SKM-1 (cell line): ENCODE results near the gene GPX1.
"Not testable (repeated sequence)": the region's sequence is repeated elsewhere in the genome, so short reads cannot be mapped to it uniquely, and the experiment has no call there.

Experiments
- DNase-seq: peaks from one replicate; lab custom pipeline; 2025; ENCODE audit not compliant: unreplicated experiment; lab: John Stamatoyannopoulos, UW

The GPX1 gene

DNA sequence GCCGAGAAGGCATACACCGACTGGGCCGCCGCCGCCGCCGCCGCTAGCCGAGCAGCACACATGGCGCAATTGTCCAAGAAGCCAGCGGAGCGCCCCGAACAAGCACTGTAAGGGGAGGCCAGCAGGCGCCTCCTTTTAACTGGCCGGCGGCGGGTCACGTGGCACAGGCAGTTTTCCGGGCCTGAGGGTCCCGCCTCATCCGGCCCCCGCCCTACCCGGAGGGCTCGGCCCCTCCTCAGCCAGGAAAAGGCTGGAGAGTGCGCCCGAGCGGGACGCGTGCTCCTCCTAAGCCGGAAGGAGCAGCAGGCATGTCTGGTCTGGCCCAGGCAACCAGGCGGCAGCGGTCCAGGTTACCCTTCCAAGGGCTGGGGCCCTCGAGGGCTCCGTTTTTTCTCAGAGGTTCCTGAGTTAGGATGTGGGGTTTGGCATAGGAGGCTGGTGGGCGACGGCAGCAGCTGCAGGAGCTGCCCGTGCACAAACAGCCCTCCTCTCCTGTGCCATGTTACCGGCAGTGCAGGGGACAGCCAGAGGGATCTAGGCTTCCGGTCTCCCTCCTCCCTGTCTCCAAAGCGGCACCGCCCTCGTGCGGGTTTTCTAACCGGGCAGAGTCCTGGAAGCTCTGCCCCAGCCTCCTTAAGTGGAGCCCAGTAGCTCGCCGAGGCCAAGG lies at the start of gene GPX1:
TSS of gene GPX1 (minus strand) at position 137 of the 667 bp plus-strand sequence. CDS start at position 62, 75 bp downstream.
- peak; percentile 77 for DNase-seq

DNA sequence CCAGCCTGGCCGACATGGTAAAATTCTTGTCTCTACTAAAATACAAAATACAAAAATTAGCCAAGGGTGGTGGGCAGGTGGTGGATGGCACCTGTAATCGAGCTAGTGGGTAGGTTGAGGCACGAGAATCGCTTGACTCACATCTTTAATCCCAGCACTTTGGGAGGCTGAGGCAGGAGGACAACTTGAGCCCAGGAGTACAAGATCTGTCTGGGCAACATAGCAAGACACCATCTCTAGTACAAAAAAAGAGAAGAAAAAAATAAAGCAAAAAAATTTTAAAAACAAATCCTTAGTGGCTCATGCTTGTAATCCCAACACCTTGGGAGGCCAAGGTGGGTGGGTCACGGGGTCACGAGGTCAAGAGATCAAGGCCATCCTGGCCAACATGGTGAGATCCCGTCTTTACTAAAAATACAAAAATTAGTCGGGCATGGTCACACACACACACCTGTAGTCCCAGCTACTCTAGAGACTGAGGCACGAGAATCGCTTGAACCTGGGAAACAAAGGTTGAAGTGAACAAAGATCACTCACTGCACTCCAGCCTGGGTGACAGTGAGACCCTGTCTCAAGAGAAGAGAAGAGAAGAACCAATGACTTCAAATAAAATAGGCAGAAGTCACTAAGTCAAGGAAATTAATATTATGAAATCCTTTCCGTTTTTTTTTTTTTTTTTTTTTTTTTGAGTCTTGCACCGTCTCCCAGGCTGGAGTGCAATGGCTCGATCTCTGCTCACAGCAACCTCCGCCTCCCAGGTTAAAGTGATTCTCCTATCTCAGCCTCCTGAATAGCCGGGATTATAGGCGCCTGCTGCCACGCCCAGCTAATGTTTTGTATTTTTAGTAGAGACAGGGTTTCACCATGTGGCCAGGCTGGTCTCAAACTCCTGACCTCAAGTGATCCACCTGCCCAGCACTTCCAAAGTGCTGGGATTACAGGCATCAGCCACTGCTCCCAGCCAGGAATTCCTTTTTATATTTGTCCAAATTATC lies 48.7 kb upstream of the GPX1 start:
- DNase-seq, result no peak

DNA sequence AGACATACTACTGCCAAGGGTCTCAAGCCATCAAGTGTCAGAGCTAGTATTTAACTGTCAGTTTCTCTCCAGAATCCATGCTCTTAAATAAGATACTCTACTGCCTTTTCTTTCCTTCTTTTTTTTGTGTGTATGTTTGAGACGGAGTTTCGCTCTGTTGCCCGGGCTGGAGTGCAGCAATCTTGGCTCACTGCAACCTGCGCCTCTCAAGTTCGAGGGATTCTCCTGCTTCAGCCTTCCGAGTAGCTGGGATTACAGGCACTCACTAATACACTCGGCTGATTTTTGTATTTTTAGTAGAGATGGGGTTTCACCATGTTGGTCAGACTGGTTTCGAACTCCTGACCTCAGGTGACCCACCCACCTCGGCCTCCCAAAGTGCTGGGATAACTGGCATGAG lies 47.4 kb upstream of the GPX1 start:
- not testable (repeated sequence) for DNase-seq

DNA sequence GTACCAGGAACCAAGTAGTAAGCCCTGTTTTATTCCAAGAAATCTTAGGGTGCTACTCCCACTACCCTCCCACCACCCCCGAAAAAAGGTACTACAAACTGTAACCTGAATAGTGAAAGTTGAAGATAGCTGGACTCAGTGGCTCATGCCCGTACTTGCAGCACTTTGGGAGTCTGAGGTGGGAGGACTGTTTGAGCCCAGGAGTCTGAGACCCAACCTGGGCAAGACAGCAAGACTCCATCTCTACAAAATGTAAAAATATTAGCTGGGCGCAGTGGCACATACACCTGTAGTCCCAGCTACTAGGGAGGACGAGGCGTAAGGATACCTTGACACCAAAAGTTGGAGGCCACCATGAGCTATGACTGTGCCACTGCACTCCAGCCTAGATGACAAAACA lies 45.7 kb upstream of the GPX1 start:
- no peak for DNase-seq

DNA sequence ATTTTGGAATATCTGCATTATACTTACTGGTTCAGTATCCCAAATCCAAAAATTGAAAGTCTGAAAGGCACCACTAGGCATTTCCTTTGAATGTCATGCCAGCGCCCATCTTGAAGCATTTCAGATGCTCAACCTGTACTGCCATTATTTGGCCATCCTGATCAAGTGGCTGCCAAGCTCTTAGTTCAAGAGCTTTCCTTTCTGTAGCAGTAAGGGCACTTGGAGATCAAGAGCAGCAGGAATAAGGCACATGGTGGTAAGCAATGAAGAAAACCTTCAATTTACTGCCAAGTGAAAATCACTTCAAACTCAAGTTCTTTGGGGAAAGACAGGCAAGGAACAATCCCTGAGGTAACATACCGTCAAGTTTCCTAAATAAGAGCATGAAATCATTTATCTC lies 43.6 kb upstream of the GPX1 start:
- DNase-seq, result no peak

DNA sequence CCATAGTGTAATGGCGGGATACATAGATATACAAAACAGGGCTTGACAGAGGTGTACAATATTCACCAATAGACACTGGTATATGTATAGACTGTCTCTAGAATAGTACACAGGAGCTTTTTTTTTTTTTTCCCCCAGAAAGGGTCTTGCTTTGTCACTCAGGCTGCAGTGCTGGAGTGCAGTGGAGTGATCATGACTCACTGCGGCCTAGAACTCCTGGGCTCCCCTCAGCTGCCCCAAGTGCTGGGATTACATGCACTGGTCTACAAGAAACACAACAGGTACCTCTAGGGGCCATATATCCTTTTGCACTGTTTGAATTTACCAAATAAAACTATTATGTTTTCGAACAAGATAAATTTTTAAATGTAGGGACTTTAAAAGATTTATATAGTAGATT lies 41.3 kb upstream of the GPX1 start:
- DNase-seq, result no peak

DNA sequence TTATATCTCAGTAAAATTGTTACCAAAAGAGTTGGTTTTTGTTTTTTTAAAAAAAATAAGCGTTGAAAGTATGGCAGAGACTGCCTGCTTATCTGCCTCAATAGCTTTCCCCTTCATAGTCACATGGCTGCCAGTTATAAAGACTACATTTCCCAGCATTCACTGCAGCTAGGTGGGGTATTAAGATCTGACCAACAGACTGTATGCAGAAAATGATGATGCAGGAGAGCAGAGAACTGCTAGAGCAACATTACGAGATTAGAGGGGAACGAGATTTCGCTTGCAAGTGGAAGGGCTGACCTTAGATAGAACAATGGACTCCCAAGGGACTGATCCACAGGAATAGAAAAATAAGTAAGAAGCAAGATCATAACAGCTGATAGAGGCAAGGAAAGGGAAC lies 39.3 kb upstream of the GPX1 start:
- DNase-seq, result no peak

DNA sequence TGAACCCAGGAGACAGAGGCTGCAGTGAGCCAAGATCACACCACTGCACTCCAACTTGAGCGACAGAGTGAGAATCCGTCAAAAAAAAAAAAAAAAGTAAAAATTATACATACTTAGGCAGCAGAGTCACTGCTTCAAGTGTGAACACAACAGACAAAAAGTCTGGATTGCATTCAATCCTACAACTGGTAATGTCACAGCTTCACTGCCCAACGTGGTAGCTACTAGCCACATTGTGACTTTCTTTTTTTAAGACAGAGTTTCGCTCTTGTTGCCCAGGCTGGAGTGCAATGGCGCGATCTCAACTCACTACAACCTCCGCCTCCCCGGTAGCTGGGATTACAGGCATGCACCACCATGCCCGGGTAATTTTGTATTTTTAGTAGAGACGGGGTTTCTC lies 33.2 kb upstream of the GPX1 start:
- DNase-seq, result not testable (repeated sequence)

DNA sequence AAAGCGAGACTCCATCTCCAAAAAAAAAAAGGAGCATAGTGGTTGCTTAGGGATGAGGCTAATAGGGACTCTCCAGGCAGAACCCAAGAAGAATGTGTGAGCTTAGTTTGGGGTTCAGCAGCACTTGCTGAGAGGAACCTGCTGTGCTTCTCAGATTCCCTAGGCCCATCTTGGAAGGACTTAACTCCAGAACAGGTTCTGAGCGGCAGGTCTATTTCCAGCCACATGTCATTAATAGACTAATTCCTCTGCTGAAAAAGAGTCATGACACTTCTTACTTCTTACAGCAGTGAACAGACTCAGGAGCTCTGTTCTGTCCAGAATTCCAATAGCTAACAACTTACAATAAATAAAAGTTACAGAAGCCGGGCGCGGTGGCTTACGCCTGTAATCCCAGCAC lies 31.1 kb upstream of the GPX1 start:
- DNase-seq, result no peak

DNA sequence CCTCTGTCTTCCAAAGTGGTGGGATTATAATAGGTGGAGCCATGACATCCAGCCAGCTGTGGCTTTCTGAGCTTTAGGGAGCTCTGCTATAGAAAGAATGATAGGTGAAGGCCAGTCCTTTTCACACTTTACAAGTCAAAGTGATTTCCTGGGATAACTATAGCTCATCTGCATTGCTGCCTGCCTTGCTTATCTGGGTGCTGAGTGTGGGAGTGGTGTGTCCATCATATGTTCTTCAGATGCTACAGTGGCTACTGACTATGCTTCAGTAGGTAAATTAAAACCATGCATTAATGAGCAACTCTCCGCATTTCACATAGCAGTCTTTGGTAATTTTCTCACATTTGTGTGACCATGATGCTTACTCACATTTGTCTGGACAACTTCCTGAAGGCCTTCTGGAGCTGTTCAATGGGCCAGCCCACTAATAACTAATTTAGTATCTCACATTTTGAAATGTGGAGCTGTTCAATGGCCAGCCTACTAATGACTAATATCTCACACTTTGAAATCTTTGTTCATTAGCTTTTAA lies 30.2 kb upstream of the GPX1 start:
- DNase-seq, result no peak

DNA sequence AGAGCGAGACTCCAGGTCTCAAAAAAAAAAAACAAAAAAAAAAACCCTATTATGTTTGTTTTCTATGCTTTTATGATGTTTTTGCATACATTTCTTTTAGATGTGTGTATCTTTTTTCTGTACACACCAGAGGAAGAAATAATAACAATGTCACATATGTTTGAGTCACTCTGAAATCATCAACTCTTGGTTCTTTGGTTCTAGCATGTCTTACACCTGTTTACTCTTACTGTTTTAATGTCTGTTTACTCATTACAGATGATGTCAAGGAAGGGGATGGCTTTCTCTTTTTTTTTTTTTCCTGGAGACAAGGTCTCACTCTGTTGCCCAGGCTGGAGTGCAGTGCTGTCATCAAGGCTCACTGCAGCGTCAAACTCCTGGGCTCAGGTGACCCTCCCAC lies 29.6 kb upstream of the GPX1 start:
- DNase-seq, result no peak

DNA sequence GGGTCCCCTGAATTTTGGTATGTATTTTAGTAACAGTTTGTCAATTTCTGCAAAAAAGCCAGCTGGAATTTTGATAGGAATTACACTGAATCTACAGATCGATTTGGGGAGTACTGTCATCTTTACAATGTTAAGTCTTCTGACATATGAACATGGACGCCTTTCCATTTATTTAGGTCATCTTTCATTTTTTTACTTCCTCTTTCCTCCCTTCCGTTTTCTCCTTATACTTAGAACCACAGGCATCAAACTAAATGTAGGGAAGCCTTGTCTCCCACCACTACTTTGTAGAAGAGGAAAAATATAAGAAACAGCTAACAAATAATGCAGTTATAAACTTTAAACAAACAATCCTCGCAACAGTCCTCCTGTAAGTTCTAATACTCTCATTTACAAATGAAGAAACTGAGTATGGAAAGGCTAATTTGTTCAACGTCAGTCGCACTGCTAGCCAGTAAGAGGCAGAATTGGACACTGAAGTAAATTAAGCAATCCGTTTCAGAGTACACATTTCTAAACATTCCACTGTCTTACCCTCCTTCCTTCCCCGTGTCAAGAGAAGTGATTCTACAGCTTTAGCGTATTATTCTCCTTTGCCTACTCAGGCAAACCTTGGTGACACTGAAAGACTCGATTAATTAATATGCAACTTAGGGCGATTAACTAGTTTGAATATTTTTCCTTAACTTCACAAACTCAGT lies 28.1 kb upstream of the GPX1 start:
- peak; percentile 66 for DNase-seq

DNA sequence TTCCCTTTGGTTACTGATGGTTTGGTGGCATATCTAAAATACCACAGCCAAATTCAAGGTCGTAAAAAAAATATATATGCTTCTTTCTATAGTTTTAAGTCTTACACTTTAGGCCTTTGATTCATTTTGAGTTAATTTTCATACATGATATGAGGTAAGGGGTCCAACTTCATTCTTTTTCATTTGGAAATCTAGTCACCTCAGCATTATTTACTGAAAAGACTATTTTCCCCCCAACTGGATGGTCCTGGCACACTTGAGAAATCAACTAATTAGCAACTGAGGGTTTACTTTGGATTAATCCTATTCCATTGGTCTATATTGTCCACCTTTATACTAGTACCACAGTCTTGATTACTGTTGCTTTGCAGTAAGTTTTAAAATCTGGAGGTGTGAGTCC lies 27.5 kb upstream of the GPX1 start:
- DNase-seq, result no peak

DNA sequence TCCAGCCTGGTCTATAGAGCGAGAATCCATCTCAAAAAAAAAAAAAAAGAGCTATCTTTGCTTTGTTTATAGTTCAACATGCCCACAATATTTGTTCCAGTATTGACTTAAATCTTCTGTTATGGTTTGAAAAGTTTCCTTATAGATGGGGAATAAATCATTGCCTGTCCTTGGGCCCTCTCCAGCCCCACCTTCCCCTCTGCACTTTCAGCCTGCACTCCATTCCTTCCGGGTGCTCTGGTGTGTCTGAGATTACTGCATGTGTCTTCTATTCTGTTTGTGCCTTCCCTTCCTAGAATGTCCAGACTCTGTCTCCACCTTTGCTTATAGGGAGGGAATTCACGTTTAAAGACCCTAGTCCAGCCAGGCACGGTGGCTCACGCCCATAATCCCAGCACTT lies 25.2 kb upstream of the GPX1 start:
- DNase-seq, result no peak

DNA sequence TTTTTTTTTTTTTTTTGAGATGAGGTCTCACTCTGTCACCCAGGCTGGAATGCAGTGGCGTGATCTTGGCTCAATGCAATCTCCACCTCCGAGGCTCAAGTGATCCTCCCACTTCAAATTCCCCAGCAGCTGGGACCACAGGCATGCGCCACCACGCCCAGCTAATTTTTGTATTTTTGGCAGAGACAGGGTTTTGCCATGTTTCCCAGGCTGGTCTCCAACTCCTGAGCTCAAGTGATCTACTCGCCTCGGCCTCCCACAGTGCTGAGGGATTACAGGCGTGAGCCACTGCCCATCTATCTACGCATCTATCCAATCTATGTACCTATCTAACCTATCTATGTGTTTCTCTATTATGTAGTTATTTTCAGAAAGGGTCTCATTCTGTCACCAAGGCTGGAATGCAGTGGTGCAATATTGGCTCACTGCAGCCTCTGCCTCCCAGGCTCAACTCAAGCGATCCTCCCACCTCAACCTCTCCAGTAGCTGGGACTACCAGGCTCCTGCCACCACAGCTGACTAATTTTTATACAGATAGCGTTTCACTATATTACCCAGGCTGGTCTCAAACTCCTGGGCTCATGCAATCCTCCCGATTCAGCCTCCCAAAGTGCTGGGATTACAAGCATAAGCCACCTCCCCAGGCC lies 20.2 kb upstream of the GPX1 start:
- no peak for DNase-seq

DNA sequence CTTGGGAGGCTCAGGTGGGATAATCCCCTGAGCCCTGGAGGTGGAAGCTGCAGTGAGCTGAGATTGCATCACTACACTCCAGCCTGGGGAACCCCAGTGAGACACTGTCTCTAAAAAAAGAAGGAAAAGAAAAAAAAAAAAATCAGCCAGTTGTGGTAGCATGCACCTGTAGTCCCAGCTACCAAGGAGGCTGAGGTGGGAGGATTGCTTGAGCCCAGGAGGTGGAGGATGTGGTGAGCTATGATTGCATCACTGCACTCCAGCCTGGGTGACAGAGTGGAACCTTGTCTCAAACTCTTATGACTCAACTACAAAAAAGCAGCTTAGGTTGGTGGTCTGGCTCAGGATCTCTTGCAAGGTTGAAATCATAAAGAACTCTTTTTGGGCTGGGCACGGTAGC lies 19.3 kb upstream of the GPX1 start:
- DNase-seq, result no peak

DNA sequence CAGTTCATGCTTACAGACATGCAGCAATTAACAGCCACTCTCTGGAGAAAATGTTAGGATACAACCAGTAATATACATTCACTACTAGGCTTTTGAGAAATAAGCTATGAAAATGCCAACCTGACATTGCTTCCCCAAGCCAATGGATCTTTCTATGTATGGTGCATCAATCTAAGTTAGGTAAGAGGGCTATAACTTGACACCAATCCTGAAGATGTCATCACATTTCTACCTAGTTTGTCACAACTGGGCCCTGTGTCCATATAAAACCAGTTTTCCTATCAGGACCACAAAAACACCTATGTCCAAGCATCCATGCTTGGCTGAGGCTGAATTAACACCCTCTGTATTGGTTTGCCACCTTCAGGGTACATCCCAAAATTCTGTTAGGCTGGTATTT lies 13.8 kb upstream of the GPX1 start:
- no peak for DNase-seq

DNA sequence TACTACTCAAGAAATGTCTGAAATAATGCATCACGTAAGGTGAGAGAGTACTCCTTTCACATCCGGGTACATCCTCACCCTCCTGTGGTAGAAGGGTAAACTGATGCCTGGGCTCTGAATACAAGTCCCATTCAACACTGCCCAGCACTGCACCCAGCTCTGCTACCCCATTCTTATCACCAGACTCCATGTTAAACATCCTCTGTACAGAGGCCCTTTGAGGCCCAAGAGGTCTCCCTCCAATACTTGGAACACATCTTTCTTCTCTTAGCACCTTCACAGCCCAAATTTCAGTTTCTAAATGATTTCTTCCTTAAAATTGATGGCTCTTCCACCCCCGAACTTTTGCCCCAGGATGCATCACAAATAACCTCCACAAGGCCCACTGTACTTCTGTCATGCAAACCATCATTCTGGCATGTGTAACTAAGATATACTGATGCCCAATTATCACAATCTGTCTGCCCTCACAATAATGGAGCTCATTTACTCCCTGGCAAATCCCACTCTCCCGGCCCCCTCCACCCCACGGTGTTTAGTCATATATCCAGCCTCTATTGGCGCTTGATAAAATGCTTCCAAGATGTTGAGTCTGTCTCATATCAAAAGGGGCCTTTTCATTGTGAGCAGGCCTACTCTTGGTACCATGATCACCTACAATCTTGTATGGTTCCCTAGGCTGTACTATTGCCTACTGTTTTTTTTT lies 12.6 kb upstream of the GPX1 start:
- no peak for DNase-seq

DNA sequence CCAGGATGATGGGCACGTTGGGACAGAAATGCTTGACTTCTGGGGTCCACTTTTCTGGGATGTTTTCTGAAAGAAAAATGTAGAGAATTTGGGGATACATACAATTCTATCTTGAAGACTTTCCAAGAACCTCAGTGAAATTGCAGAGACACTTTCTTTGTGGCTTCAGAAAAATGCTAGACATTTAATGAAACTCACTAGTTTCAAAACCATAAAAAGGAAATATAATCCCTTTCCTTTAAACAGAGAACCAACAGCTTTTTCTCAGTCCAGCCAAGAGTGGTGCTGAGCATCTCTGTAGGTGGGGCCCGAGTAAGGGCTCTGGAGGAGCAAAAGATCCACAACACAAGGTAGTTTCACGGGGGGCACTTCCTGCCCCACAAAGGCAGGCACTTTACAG lies 4.4 kb upstream of the GPX1 start:
- no peak for DNase-seq

DNA sequence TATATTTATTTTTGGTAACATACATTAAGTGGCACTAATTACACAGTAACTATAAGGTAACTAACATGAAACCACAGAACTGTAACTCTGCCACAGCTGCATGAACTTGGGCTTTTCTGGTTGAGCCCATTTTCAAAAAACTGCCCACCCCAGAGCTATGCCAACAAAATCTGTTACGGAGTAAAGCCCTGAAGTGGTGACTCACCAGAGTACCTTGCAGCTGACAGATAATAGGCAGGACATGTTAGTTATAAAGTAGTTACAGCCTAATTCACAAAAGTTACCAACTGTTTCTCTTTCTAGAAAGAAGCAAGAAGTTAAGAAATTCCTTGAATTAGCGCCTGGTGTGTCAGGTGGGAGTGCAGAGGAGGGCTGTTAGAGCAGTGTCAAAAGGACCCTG lies 1.5 kb upstream of the GPX1 start:
- no peak for DNase-seq

DNA sequence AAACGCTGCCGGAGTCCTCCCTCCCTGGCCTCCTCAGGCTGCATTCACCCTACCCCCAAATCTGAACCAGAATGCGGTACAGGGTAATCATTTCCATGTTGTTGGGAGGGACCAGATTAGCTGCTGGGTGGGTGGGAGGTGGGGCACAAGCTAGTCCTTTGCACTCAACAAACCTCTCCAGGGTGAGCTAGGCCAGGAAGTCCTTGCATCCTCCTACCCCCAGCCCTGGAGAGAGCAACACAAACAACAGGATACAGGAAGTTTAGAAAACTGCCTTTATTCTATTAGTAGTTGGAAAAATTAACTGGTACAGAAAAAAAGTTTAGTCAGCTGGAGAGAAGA lies 702 bp upstream of the GPX1 start:
- no peak for DNase-seq
